HFFc6 (cell line): Measurements from ENCODE around the gene MEX3D. TPM values are rescaled to one million over a fixed set of nuclear protein-coding genes. Genes with fewer than 3 reads are reported as not detected.

Experiments
- DNase-seq: peaks from one replicate; pipeline ENCODE4 v3.0.0-alpha.2; 2018
- H3K27ac Mint-ChIP-seq: 2 replicates; pipeline ENCODE4 v1.8.0; 2020; ENCODE audit warnings: mild to moderate bottlenecking, mixed read lengths
- H3K27me3 Mint-ChIP-seq: 2 replicates; pipeline ENCODE4 v1.8.0; 2021; ENCODE audit warnings: mild to moderate bottlenecking, moderate library complexity, mixed read lengths; ENCODE audit not compliant: insufficient read depth
- H3K36me3 Mint-ChIP-seq: 2 replicates; pipeline ENCODE4 v1.8.0; 2021; ENCODE audit warnings: low read depth, mixed read lengths
- H3K4me1 Mint-ChIP-seq: 2 replicates; pipeline ENCODE4 v1.8.0; 2020; ENCODE audit warnings: low read depth, mixed read lengths
- H3K4me3 Mint-ChIP-seq: 2 replicates; pipeline ENCODE4 v1.8.0; 2020; ENCODE audit warnings: mild to moderate bottlenecking, moderate library complexity, mixed read lengths
- H3K9me3 Mint-ChIP-seq: 2 replicates; pipeline ENCODE4 v1.8.0; 2020; ENCODE audit warnings: mild to moderate bottlenecking, mixed read lengths
- CTCF ChIP-seq: fragments of 200-600 bp; sonication (generic); IDR thresholded peaks from 2 replicates; pipeline ENCODE4 v1.5.0; 2021; ENCODE audit warnings: antibody characterized with exemption, mild to moderate bottlenecking
- total RNA-seq, 6 experiments: library from RNA; stranded (reverse); fragmentation: NEBNext Ultra II Directional; extraction: Animal tissue kit (Norgen Biotek cat#: 25700); gene quantifications; 2 replicates in 1 of 6; 3 replicates in 5 of 6; pipeline ENCODE4 v1.2.3, GENCODE V29; 2021

Gene MEX3D
- total RNA-seq, 6 experiments from 2014 or later, result 28.6 to 36.7 (median 31.4) TPM

GRCh38 chr19:1567848-1568227 is 287 bp downstream of the MEX3D start:
- Mint-ChIP-seq H3K36me3 (no peaks in the 10 kb centered on the region), H3K4me1 (no peaks in the 10 kb centered on the region), H3K4me3 (no peak overlapping the region), H3K9me3 (no peaks in the 10 kb centered on the region), H3K27me3 (no peaks in the 10 kb centered on the region), H3K27ac (no peak overlapping the region)
- no peak for DNase-seq
- no peak for TF ChIP-seq CTCF

GRCh38 chr19:1567116-1567847 is 843 bp downstream of the MEX3D start:
- H3K4me1 Mint-ChIP-seq, result no peaks in the 10 kb centered on the region
- H3K9me3 Mint-ChIP-seq, result no peaks in the 10 kb centered on the region
- no peak overlapping the region for H3K27ac Mint-ChIP-seq
- TF ChIP-seq CTCF, result 0 out of 2 replicates have a peak, but pooled peaks have one; percentile 8
- H3K4me3 Mint-ChIP-seq, result peak overlapping the region; percentile 76
- H3K36me3 Mint-ChIP-seq, result no peaks in the 10 kb centered on the region
- DNase-seq, result peak; percentile 13
- H3K27me3 Mint-ChIP-seq, result no peaks in the 10 kb centered on the region

- no peaks in the 10 kb centered on the region for H3K36me3 Mint-ChIP-seq
- H3K4me3 Mint-ChIP-seq, result peak overlapping the region; percentile 67
- no peaks in the 10 kb centered on the region for H3K4me1 Mint-ChIP-seq
- DNase-seq, result peak; percentile 78
- TF ChIP-seq CTCF, result peak; percentile 31; the same call in 1 of the 2 replicates
- peak overlapping the region; percentile 36; the same call in 1 of the 2 replicates for H3K27ac Mint-ChIP-seq
- no peaks in the 10 kb centered on the region for H3K9me3 Mint-ChIP-seq
- H3K27me3 Mint-ChIP-seq, result no peaks in the 10 kb centered on the region
Observed at GRCh38 chr19:1566392-1567115, 1.6 kb downstream of the MEX3D start.

GRCh38 chr19:1563251-1563650 is 4.9 kb downstream of the MEX3D start:
- no peaks in the 10 kb centered on the region for H3K9me3 Mint-ChIP-seq
- DNase-seq, result no peak
- no peak overlapping the region for H3K27ac Mint-ChIP-seq
- no peaks in the 10 kb centered on the region for H3K36me3 Mint-ChIP-seq
- no peaks in the 10 kb centered on the region for H3K4me1 Mint-ChIP-seq
- no peak overlapping the region for H3K4me3 Mint-ChIP-seq
- TF ChIP-seq CTCF, result no peak
- H3K27me3 Mint-ChIP-seq, result no peaks in the 10 kb centered on the region

- no peak for DNase-seq
- H3K9me3 Mint-ChIP-seq, result no peaks in the 10 kb centered on the region
- H3K27ac Mint-ChIP-seq, result no peak overlapping the region
- H3K4me3 Mint-ChIP-seq, result no peak overlapping the region
- no peak for TF ChIP-seq CTCF
- no peaks in the 10 kb centered on the region for H3K4me1 Mint-ChIP-seq
- H3K36me3 Mint-ChIP-seq, result no peaks in the 10 kb centered on the region
- no peaks in the 10 kb centered on the region for H3K27me3 Mint-ChIP-seq
Observed at GRCh38 chr19:1561236-1561842, 6.8 kb downstream of the MEX3D start.
